GM15510 (cell line): ENCODE data around the gene HDGFL2.

Source experiments
- POLR2A ChIP-seq: IDR thresholded peaks from 3 replicates; pipeline ENCODE4 v1.6.1; 2011; ENCODE audit warnings: borderline replicate concordance; ENCODE audit not compliant: insufficient read length; ENCODE audit errors: extremely low read depth

The HDGFL2 gene

GRCh38 chr19:4473011-4473762 lies 1.1 kb downstream of the HDGFL2 start:
- no peak for TF ChIP-seq POLR2A

DNA sequence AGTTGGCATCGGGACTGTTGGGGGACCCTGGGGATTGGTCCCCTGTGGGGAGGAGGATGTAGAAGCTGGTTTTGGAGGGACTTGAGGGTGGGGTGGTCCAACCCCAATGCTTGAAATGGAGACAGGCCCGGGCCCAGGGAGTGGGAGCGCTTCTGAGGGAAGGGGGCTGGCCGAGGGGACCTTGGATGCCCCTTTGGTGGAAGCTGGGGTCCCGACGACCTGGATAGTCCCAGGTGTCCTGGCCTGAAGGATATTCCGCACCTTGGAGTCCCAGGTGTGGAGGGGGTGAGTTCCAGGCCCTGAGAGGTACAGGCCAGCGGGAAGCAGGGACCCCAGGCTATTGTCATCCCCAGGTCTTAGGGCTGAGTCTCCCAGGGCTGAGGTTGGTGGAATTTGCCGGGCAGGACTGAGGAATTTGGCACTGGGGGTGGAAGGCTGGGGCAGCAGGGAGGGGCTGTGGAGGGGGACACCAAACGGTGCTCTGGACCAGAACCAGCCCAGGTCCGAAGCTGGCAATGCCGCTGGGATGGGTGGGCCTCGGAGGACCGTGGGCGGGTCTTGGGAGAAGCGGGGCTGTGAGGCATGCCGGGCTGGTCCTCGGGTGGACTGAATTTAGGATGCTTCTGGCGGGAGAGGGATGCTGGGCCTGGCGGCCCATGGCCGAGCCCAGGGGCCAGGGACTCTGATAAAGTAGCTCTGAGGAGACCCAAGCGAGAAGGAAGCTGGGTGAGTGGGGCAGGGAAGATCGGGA lies 1.8 kb downstream of the HDGFL2 start:
- no peak for TF ChIP-seq POLR2A

DNA sequence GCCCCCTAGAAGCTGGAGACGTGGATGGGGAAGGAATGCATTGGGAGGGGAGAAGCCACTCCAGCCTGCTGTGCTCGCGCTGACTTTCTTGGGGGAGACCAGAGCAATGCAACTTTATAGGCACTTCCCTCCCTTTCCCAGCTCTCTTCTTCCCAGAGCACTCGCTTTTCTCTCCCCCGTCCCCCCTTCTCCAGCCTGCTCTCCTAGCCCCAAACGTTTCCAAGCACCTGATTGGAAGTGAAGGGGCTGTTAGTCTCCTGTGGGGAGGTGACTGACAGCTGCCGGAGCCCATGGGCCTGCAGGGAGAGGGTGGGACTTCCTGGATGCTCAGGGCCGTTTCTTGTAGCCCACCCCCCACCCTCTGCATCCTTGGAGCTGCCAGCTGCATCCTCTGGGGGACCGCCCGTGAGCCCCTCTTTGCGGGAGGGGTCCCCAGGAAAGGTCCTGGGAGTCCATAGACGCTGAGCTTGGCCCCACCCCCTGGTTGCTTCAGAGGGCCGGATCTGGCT lies 2.5 kb downstream of the HDGFL2 start:
- no peak for TF ChIP-seq POLR2A

DNA sequence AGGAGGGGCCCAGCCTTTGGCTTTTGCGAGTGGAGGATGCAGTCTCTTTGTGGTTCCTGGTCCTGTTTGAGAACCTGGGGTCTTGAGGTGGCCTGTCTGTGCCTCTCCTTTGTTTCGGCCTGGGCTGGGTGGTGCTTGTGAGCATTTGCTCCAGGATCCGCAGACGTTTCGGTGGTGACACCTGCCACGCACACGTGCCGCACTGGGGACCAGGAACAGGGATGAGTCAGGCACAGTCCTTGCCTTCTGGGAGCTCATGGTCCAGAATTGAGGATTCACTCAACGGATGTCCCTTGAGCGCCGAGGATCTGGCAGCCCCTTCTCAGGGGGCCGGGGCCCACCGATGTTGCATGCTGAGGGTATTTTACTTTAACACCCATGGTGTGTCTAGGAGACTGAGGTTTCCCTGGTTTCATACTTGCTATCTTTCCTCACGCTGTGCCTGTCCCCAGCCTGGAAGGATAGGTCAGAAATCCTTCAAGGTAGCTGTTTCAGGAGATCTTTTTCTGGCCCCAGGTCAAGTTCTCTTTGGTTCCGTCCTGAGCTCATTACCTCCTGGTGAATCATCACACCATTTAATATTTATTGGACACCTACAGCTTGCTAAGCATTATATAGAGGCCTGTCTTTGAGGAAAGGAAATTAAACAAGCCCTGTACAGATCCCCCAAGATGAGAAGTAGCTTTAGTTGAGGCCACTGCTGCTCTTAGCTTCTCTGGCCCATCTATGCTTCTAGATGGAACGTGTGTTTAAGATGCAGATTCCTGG lies 5.1 kb downstream of the HDGFL2 start:
- TF ChIP-seq POLR2A, result no peak

- no peak for TF ChIP-seq POLR2A
Observed at GRCh38 chr19:4482721-4483364, 10.7 kb downstream of the HDGFL2 start.

DNA sequence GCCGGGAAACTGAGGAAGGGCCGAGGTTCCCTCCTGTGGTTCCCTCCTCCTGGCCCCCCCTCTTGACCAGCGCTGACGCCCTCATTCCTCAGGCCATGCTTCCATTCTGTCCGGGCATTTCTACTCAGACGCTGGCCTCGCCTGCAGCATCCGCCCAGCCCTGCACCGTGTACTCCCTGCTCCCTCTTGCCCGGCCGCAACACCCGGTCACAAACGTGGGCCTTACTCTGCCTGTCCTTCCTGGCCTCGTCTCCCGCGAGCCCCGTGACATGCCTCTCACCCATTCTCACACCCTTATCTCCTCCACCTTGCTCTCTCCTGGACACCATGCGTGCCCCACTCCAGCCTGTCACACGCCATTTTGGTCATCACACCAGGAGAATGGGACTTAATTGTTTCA lies 11.3 kb downstream of the HDGFL2 start:
- TF ChIP-seq POLR2A, result no peak

DNA sequence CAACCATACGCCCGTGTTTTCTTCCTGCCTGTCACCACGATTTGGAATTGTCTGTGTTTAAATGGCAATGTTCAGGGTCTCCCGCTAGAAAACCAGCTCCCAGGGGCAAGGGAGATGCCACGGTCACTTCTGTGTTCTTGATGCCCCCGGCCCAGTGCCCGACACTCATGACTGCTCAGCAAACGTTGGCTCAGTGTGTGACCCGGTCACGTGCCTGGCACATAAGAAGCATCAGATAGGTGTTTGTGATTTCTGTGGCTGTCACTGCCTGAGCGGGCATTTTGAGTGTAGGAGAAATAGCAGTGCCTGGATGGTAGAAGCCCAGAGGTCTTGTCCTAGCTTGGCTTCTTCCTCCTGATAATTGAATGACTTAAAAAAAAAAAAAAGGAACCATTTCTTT lies 15.5 kb downstream of the HDGFL2 start:
- TF ChIP-seq POLR2A, result no peak

GRCh38 chr19:4488496-4488895 lies 16.4 kb downstream of the HDGFL2 start:
- TF ChIP-seq POLR2A, result no peak

DNA sequence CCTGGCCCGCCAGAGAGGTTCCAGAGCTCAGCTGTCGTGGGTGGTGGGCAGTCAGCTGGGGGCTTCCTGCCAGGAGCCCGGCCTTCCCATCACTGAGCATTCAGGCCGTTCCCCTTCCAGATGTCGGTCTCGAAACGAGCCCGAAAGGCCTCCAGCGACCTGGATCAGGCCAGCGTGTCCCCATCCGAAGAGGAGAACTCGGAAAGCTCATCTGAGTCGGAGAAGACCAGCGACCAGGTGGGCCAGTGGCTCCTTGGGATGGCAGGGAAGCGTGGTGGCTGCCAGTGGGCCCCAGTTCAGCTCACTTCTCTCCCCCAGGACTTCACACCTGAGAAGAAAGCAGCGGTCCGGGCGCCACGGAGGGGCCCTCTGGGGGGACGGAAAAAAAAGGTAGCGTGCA lies 19.3 kb downstream of the HDGFL2 start:
- no peak for TF ChIP-seq POLR2A

DNA sequence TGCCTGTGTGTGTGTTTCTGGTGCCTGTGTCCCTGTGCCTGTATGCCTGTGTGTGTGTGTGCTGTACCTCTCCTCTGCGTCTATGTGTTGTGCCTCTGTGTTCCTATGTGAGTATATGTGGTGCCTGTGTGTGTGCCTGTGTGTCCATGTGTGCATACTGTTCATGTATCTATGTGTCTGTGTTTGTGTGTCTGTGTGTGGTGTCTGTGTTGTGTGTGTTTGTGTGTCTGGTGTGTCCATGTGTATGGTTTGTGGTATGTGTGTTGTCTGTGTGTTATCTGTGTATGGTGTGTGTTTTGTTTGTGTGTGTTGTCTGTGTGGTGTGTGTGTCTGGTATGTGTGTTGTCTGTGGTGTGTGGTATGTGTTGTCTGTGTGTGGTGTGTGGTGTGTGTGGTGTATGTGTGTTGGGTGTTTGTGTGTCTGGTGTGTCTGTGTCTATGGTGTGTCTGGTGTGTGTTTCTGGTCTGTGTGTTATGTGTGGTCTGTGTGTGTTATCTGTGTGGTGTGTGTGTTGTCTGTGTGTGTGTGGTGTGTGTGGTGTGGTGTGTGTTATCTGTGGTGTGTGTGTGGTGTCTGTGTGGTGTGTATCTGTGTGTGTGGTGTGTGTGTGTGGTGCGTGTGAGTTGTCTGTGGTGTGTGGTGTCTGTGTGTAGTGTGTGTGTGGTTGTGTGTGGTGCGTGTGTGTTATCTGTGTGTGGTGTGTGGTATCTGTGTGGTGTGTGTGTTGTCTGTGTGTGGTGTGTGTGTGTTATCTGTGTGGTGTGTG lies 20.4 kb downstream of the HDGFL2 start:
- no peak for TF ChIP-seq POLR2A

DNA sequence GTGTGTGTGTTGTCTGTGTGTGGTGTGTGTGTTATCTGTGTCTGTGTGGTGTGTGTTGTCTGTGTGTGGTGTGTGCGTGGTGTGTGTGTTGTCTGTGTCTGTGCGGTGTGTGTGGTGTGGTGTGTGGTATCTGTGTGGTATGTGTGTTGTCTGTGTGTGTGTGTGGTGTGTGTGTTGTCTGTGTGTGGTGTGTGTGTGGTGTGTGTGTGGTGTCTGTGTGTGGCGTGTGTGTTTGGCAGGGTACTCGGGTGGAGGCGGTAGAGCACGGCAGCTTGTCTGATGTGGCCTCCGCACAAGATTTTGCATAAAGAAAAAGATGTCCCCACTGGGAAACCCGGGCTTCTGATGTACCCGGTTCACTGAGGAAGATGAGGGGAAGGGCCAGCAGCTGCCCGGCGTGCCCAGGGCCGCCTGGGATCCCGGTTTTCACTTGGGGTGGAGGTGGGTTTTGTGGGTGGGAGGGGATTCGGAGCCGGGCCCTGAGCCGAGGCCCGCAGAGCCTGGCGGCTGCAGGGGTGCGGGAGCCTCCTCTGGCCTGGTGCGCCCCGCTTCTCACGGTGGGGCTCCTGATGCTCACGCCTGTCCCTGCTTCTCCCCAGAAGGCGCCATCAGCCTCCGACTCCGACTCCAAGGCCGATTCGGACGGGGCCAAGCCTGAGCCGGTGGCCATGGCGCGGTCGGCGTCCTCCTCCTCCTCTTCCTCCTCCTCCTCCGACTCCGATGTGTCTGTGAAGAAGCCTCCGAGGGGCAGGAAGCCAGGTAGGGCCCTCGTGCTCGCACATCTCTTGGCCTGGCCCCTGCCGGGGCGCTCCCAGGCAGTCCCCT lies 21.2 kb downstream of the HDGFL2 start:
- TF ChIP-seq POLR2A, result no peak

DNA sequence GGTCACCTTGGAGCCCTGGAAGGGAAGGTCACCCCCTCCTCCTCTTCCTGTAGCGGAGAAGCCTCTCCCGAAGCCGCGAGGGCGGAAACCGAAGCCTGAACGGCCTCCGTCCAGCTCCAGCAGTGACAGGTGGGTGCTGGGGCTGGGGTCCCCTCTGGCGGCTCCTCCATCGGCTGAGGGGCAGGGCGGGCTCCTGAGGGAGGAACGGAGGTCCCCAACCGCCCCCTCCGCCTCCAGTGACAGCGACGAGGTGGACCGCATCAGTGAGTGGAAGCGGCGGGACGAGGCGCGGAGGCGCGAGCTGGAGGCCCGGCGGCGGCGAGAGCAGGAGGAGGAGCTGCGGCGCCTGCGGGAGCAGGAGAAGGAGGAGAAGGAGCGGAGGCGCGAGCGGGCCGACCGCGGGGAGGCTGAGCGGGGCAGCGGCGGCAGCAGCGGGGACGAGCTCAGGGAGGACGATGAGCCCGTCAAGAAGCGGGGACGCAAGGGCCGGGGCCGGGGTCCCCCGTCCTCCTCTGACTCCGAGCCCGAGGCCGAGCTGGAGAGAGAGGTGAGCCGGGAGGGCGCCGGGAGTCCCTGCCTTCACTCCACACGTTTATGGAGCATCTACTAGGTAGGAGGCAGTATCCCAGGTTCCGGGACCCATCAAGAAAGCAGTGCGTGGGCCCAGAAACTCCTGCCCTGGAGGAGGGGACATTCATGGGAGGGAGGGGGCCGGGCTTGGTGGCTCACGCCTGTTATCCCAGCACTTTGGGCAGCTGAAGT lies 22.0 kb downstream of the HDGFL2 start:
- TF ChIP-seq POLR2A, result no peak
